GM19099 (cell line): Measurements from ENCODE around the gene TGFBR3L.

Source experiments
- POLR2A ChIP-seq: IDR thresholded peaks from 3 replicates; pipeline ENCODE4 v1.6.1; 2011; ENCODE audit warnings: low read depth; ENCODE audit not compliant: insufficient read length; ENCODE audit errors: extremely low read depth

Gene TGFBR3L

DNA sequence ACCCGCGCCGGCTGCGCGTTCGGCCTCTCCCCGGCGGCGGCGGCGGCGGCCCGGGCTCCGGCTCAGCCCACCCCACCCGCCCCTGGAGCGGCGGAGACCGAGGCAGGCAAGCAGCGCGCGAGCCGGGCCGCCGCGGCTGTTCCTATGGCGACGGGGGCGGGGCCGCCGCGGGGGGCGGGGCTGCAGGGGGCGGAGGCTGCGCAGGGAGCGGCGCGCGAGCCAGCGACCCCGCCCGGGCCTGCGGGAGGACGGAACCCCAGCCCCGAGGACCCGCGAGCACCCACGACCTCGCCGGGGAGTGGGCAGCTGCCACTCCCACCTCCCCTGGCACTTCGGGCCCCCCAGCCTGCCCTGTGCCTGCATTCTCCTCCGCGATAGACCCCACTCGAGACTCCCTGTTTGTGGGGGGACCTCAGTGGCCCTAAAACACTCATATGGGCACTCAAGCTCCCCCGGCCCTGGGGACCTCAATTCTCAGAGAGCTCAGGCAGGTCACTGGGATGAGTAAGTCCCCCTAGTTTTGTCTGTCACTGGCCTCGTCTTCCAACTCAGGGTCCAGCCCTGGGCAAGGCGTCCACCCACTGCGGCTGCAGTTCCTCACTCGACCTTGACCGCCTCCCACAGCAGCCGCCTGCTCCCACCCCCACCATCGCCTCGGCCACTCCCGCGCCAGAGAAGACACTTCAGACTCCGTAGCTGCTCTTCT is 11.5 kb downstream of the TGFBR3L start, which contains the start of gene CTXN1:
Gene CTXN1 (minus strand): TSS at position 115 of the 706 bp plus-strand sequence. CDS start 597 bp downstream, outside the sequence.
- no peak for TF ChIP-seq POLR2A

DNA sequence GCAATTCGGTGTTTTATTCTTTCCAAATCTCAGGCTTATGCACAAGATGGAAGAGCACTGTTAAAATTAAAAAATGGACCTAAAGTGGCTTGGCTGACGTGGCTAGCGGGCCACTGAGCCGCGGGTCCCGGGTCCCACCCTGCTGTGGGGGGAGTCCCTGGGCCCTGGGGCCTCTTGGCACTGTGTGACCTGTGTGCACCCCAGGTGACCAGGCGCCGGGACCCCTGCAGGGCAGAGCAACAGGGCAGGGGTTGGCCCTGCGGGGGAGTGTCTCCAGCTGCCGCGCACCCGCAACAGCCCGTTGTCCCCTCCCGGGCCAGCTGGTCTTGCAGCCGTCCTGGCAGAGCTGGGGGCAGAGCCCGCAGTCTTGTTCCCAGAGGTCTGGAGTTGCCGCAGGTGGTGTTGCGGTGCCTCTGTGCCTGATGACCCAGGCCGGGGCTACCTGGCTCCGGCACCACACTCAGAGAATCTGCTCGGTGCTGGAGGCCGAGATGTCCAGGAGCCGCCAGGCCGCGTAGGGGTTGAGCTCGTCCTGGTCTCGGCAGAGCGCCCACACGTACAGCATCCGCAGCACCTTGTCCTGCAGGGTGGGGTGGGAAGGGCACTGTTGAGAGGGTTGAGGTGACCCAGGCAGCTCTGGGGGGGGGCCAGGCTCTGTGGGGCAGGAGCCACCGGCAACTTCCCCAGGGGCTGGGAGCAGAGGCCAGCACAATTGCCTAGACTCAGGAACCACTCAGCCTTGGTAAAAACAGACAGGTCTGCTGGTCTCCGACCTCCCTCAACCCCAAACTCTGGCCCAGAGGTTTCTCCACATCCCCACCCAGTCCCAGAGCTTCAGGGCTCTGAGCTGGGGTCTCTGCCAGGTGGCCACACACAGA is 12.3 kb downstream of the TGFBR3L start:
- TF ChIP-seq POLR2A = no peak

DNA sequence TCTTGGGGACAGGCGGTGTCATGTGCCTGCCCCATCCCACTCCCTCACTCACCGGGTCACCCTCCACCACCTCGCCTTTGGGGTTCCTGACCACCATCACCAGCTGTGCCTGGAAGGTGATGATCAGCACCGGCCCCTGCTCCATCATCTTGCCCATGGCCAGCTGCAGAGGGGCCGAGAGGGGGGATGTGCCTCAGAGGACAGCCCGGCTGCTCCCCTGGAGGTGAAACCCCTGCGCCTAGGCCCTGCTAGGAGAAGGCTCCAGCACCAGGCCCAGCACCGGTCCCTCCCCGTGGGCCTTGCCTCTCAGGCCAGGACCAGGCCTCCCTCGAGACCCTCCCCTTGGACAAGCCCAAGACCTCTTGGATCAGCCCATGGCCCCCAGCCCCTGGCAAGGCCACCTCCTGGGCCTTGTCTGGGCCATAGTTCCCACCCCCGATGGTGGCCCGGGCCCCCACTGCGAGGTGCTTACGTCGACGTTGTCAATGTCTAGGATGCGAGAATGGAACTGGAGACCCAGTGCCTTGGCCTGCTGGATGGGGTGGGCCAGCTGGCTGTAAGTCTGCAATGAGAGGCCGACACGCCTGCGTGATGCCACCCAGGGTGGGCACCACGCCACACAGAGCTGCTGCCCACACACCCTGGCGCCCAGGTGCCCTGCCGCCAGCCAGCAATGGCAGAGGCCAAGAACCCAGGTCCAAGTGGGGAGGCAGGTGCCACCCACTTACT is 13.1 kb downstream of the TGFBR3L start:
- TF ChIP-seq POLR2A = peak; percentile 23

DNA sequence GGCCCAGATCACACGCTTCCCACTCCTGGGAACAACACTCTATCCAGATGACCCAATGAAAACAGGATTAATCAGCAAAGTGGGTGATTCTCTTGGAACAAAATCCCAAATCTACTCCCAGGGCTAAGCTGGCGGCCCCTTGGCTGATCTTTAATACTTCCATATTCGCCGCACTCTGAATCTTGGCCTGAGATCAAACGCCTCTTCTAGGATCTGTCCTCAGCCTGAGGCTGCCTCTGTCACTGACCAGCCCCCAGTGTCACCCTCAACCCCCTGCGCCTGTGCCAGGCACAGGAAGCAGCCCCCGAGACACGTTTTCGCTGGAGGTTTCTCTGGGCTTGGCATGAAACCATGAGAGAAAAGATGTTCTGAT is 13.7 kb downstream of the TGFBR3L start:
- TF ChIP-seq POLR2A = no peak

DNA sequence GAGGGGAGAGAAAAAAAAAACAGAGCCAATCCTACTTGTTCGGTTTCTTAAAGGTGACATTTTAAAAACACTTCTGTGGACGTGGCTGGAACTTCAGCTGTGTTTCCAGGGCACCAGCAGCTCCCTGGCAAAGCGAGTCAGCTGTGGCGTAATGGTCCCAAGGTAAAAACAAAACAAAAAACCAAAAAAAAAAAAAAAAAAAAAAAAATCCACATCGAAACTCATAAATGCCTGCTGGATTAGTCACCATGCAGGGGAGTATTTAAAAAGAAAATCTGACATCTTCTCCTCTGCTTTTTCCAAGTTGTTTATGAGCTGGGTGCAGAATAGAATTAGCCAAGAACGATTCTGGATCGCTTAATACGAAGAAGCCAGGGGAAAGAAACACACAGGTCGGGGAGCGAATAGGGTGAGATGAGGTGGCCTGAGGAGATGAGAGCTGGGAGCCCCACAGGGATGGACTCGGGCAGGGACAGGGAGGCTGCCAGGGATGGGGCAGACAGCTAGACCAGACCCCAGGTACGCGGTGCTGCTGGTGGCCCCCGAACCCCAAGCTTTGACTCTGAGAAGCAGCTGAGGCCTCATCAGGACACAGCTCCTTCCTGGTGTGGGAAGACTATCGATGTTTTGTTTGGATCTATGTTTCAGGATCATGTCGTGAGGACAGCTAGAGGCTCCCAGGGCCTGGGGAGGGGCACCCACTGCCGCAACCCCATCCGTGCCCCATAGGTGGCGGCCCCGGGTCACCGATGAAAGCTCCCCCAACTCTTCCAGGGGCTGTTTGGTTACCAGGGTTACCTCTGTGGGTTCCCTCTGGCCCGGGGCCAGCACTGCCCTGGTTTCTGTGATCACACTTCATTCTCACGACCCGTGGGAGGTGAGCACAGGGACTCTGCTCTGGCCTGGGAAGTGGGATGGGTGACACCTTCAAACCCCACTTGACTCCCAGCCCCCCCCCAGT is 14.4 kb downstream of the TGFBR3L start:
- no peak for TF ChIP-seq POLR2A

DNA sequence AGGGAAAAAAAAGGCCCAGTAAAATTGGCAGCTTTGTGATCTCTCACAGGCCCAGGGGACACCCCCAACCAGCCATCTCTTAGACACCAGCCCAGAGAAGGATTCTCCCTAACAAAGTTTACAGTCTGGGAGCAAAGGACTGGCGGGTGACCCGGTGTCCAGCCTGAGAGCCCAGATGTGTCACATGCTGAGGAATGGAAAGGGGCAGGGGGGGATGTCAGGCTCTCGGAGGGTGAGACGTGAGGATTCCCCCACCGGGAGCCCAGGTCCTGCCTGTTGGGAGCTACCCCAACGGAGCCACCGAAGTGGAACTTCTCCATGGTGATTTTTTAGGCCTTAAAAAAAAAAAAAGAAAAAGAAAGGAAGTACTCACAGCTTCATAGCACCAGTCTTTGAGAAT is 16.1 kb downstream of the TGFBR3L start:
- no peak for TF ChIP-seq POLR2A

DNA sequence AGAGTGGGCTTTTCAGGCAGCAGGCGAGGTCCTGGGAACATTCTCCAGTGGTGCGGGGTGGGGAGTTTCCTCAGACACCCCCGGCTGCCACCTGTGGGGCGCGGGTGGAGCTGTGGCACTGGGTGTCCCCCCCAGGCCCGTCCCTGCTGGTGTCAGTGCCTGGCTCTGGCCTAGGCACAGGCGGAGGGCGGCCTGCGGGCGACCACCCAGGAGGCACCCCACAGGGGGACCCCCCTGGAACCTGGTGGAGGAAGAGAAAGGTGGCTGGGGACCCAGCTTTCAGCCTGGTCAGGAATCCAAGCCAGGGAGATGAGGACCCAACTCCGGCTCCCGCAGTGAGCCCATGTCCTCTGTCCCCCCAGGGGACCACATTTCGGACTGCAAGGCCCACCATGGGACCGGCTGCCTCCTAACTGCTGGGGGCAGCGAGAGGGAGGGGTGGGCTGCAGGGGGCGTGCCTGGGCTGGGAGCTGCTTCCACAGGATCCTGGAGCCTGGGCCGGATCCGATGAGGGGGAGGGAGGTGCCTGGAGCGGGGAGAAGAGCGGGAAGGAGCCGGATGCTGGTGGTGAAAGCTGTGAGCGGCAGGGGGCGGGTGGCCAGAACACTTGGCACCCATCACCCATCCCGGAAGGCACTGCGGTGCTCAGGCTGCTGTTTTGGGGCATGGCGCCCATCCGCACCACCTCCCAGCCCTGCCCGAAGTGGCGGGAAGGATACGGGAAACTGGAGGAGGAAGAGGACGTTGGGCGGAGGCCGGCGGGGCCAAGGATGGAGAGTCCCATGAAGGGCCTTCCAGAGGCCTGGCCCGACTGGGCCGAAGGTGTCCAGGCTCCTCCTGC is 16.8 kb downstream of the TGFBR3L start:
- TF ChIP-seq POLR2A = no peak

DNA sequence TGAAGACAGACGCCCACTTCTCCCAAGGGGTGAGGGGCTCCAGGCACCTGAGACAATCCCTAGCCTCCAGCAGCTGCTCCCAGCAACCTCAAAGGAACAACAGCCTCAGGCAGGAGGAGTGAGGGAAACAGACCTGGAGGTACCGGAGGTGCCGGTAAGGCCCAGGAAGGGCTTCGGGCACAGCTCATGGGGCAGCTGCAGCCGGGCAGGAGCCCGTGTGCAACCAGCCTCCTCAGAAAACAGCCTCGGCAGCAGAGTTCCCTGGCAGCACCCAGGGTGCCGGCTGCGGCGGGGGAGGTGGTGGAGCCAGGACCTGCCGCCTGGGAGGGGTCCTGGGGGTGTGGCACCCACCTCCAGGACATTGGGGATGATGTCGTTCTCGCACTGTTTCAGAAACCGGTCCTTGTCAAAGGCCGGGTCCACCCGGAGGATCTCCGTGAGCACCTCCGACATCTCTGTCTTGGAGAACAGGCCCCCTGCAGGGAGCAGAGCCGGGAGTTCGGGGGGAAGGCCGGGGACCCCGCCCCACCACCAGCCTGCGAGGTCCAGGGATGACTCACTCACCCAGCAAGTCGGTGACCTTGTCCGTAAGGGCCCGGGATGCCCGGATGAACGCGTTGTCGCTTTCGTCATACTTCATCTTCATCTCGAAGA is 17.8 kb downstream of the TGFBR3L start:
- no peak for TF ChIP-seq POLR2A

DNA sequence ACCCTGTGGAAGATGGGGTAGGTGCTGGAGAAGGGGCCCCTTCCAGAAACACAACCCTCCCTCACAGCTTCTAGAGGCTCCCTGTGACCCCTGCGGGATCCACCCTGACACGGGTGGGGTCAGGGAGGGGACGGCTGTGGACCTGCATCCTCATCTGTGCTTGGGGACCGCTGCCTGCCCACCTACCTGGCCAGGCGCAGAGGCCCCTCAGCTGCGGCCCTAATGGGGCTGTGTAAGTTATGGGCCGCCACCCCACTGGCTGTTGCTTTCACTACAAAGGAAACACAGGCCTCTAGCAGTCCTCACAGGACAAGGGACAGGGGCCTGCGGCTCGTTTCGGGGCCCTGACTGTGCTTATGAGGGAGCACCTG is 18.3 kb downstream of the TGFBR3L start:
- TF ChIP-seq POLR2A = no peak

DNA sequence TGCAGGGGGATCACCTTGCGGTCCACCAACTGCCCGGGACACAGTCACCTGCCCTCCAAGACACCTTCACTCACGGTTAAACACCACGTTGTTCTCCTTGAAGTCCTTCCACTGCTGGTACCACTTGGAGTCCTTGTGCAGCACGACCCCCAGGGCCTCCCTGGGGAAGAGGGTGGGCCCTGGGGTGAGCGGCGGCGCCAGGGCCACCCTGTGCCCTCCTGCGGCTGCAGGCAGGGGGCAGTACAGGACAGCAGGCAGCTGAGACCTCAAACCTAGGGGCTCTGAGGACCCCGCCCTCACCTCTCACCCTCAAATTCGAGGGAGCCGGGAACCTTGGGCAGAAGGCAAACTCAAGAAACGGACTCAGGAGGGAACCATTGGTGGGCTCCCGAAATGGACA is 18.8 kb downstream of the TGFBR3L start:
- no peak for TF ChIP-seq POLR2A

DNA sequence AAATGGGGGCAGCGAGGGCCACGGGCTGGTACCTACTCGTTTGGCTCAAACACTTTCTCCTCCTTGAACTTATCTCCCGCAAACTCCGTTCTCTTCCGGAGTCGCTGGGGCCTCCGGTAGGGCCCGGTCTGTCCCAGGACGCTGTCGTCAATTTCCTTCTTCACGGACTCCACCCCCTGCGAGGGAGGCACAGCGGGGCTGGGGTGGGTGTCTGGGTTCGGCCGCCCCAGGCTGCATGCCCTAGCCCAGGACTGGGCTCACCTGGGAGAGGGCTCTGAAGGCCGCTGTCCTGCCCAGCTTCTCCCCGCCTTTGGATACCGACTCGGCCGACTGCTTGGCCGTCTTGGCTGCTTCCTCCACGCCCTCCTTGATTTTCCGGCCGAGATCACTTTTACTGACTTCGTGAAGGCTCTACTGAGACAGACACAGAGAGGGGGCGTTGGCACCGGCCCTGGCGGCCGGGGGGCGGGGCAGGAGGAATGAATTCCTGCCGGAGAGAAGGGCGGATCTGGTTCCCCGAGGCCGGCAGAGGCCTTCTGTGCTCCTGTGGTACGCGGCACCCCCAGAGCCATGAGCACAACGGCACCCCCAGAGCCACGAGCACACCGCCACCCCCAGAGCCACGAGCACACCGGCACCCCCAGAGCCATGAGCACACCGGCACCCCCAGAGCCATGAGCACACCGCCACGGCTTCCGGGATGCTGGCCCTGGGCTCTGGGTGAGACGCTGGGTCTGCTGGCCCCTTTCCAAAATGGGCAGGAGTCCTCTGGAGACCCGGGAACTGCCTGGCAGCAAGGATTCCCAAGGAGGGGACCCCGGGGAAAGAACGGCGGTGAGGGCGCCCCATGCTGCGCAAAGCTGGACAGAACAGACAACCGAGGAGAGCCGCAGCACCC is 19.4 kb downstream of the TGFBR3L start:
- TF ChIP-seq POLR2A = no peak

DNA sequence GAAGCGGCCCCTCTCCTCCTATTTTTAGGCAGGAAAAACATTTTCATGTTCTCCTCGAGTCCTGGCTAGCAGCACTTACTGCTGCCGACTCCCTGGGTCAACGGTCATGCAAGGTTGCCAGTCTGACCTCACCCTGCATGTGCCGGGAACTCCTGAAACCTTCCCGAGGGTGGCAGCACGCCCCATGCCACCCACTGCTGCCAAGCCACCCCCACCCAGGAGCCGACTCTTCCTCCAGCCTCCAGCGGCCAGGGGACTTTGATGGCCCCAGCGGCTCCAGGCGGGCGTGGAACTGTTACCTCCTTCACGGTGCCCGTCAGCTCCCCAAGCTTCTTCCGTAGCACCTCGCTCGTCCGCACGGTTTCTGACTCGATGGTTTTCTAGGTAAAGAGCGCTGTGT is 20.1 kb downstream of the TGFBR3L start:
- no peak for TF ChIP-seq POLR2A

DNA sequence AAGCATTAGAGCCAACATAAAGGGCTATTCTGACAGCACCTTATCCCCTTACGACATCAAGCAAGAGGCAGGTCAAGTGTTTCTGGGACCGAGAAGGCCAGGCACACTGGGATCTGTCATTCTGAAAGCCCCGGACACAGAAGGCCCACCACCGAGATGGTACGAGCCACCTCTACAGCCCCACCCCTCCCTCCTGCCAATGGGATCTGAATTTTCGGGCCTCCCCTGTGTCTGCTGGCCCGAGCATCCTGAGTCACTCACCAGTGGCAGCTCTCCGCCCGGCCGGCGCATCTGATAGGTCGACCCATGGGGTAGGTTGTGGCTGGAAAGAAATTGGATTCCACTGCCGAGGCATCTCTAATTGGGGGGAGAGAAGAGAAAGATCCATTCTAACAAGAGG is 26.2 kb downstream of the TGFBR3L start:
- no peak for TF ChIP-seq POLR2A
